ENCODE data around the gene CHCHD3. TPM values are rescaled to one million over a fixed set of nuclear protein-coding genes. Genes with fewer than 3 reads are reported as not detected.

CHCHD3 gene
- total RNA-seq, 1 donor from 2014 or later: 38.5 TPM

GRCh38 chr7:132988117-132988516 lies 93.8 kb downstream of the CHCHD3 start:
- intact Hi-C loops (cut with DNase I): no loop called here
- no peaks in the 10 kb centered on the region for H3K4me1 ChIP-seq
- ATAC-seq: no peak
- H3K27me3 ChIP-seq (ENCODE audit: low read depth): no peaks in the 10 kb centered on the region
- no peaks in the 10 kb centered on the region for H3K9me3 ChIP-seq
- no peak for TF ChIP-seq CTCF (IDR thresholded peaks at IDR 0.05)
- H3K27ac ChIP-seq: no peak overlapping the region
- DNase-seq: no peak
- H3K36me3 ChIP-seq: no peaks in the 10 kb centered on the region
- H3K4me3 ChIP-seq: no peak overlapping the region

- no peak overlapping the region for H3K27ac ChIP-seq
- H3K4me1 ChIP-seq: no peaks in the 10 kb centered on the region
- H3K9me3 ChIP-seq: no peaks in the 10 kb centered on the region
- no peak for ATAC-seq
- no peaks in the 10 kb centered on the region for H3K27me3 ChIP-seq (ENCODE audit: low read depth)
- DNase-seq: no peak
- H3K4me3 ChIP-seq: no peak overlapping the region
- no peak for TF ChIP-seq CTCF (IDR thresholded peaks at IDR 0.05)
- intact Hi-C loops (cut with DNase I): no loop called here
- H3K36me3 ChIP-seq: no peaks in the 10 kb centered on the region
Measured at GRCh38 chr7:132980402-132980801, 101.5 kb downstream of the CHCHD3 start.

GRCh38 chr7:132979524-132979923 lies 102.4 kb downstream of the CHCHD3 start:
- intact Hi-C loops (cut with DNase I): no loop called here
- no peaks in the 10 kb centered on the region for H3K27me3 ChIP-seq (ENCODE audit: low read depth)

GRCh38 chr7:132977234-132977633 lies 104.7 kb downstream of the CHCHD3 start:
- Histone ChIP-seq H3K4me1 (no peaks in the 10 kb centered on the region), H3K27me3 (ENCODE audit: low read depth) (no peaks in the 10 kb centered on the region), H3K4me3 (no peak overlapping the region), H3K36me3 (peaks cover 15% of the 10 kb centered on the region), H3K27ac (no peak overlapping the region), H3K9me3 (no peaks in the 10 kb centered on the region)
- TF ChIP-seq CTCF (IDR thresholded peaks at IDR 0.05): no peak
- DNase-seq (no peak), ATAC-seq (no peak)
- intact Hi-C loops (cut with DNase I): no loop called here

More at GRCh38 chr7:132979524-132979923, 102.4 kb downstream of the CHCHD3 start:
- DNase-seq (no peak), ATAC-seq (no peak)
- no peak for TF ChIP-seq CTCF (IDR thresholded peaks at IDR 0.05)
- H3K4me1 ChIP-seq: no peaks in the 10 kb centered on the region
- H3K27ac ChIP-seq: no peak overlapping the region
- H3K9me3 ChIP-seq: no peaks in the 10 kb centered on the region
- no peak overlapping the region for H3K4me3 ChIP-seq
- peaks cover 1% of the 10 kb centered on the region for H3K36me3 ChIP-seq

GRCh38 chr7:132972745-132973144 lies 109.1 kb downstream of the CHCHD3 start:
- Histone ChIP-seq H3K9me3 (no peaks in the 10 kb centered on the region), H3K4me3 (no peak overlapping the region), H3K36me3 (peaks cover 15% of the 10 kb centered on the region), H3K27me3 (ENCODE audit: low read depth) (no peaks in the 10 kb centered on the region), H3K4me1 (no peaks in the 10 kb centered on the region), H3K27ac (no peak overlapping the region)
- ATAC-seq (no peak), DNase-seq (no peak)
- intact Hi-C loops (cut with DNase I): no loop called here
- TF ChIP-seq CTCF (IDR thresholded peaks at IDR 0.05): no peak

- no peak for TF ChIP-seq CTCF (IDR thresholded peaks at IDR 0.05)
- peaks cover 15% of the 10 kb centered on the region for H3K36me3 ChIP-seq
- H3K4me1 ChIP-seq: peaks cover 1% of the 10 kb centered on the region
- no peak for DNase-seq
- H3K27ac ChIP-seq: no peak overlapping the region
- no peak for ATAC-seq
- no peak overlapping the region for H3K4me3 ChIP-seq
- no peaks in the 10 kb centered on the region for H3K9me3 ChIP-seq
- intact Hi-C loops (cut with DNase I): no loop called here
- no peaks in the 10 kb centered on the region for H3K27me3 ChIP-seq (ENCODE audit: low read depth)
Measured at GRCh38 chr7:132970257-132970656, 111.6 kb downstream of the CHCHD3 start.

All from lower lobe of right lung (tissue), 2 donors.